Esophagus muscularis mucosa (tissue), 4 donors: ENCODE measurements around the gene CALHM1. TPM values are rescaled to one million over a fixed set of nuclear protein-coding genes. Genes with fewer than 3 reads are reported as not detected.

Source experiments
- DNase-seq: peaks from one replicate; pipeline ENCODE4 v3.0.0-alpha.2; 2017; ENCODE audit errors: extremely low spot score
- H3K27ac ChIP-seq, 4 donors: fragments of 200-600 bp; sonication (generic); replicated peaks in 1 of 4; 1 replicate in 3 of 4; 2 replicates in 1 of 4; pipeline ENCODE4 v1.5.1; 2016 to 2019; ENCODE audit warnings: mild to moderate bottlenecking in 1 of 4
- H3K27me3 ChIP-seq, 4 donors: fragments of 200-600 bp; sonication (generic); one replicate each; pipeline versions ENCODE4 v1.5.1 to v1.6.0; 2016 to 2019
- H3K36me3 ChIP-seq, 4 donors: fragments of 200-600 bp; sonication (generic); one replicate each; pipeline ENCODE4 v1.5.1; 2016 to 2019
- H3K4me1 ChIP-seq, 4 donors: fragments of 200-600 bp; sonication (generic); one replicate each; pipeline ENCODE4 v1.5.1; 2016 to 2019
- H3K4me3 ChIP-seq, 4 donors: fragments of 200-600 bp; sonication (generic); 1 replicate in 2 of 4; 2 replicates in 2 of 4; pipeline ENCODE4 v1.5.1; 2016 to 2019; ENCODE audit warnings: mild to moderate bottlenecking in 4 of 4, moderate library complexity in 1 of 4
- H3K9me3 ChIP-seq, 4 donors: fragments of 200-600 bp; sonication (generic); 1 replicate in 3 of 4; 2 replicates in 1 of 4; pipeline ENCODE4 v1.5.1; 2016 to 2019
- CTCF ChIP-seq, 3 experiments: fragments of 200-600 bp in 2 of 3; fragments of 450-650 bp in 1 of 3; sonication (generic) in 2 of 3; IDR thresholded peaks; one replicate each; pipeline ENCODE4 v1.5.1; 2017 to 2019; ENCODE audit warnings: antibody characterized with exemption in 3 of 3, mild to moderate bottlenecking in 2 of 3, moderate library complexity in 1 of 3
- EP300 ChIP-seq: sonication (generic); formaldehyde crosslinking; IDR thresholded peaks from one replicate; pipeline ENCODE4 v1.6.1; 2017; ENCODE audit warnings: antibody characterized with exemption
- POLR2A ChIP-seq: fragments of 450-650 bp; IDR thresholded peaks from one replicate; pipeline ENCODE4 v1.6.1; 2017; ENCODE audit warnings: antibody characterized with exemption, moderate library complexity, mild to moderate bottlenecking, low read depth
- POLR2AphosphoS5 ChIP-seq, 2 donors: sonication (generic); formaldehyde crosslinking; IDR thresholded peaks; one replicate each; pipeline ENCODE4 v1.6.1; 2017; ENCODE audit warnings: antibody characterized with exemption in 2 of 2
- WGBS: methylation state at CpG from one replicate; pipeline ENCODE4 v1.1.5; 2018; 5-methylcytosine and 5-hydroxymethylcytosine counted together
- intact Hi-C: fragments of 100-400 bp; cut with DNase I; formaldehyde crosslinking; loops from one replicate; pipeline ENCODE4 v1.15.1; 2023
- total RNA-seq, 4 donors: library from RNA; depleted of rRNA; stranded (reverse); fragments of >200 nt; gene quantifications; one replicate each; pipeline versions ENCODE4 v1.1.0 to v1.2.1, GENCODE V29; 2016

Gene CALHM1
- total RNA-seq, 4 donors from 2014 or later: not detected

- TF ChIP-seq CTCF (IDR thresholded peaks at IDR 0.05) (no peak), POLR2AphosphoS5 (IDR thresholded peaks at IDR 0.05) (no peak), POLR2A (no peak), EP300 (no peak)
- no peak overlapping the region for H3K27ac ChIP-seq
- H3K4me3 ChIP-seq: no peak overlapping the region
- 82% methylated on average over 11 of the region's 13 CpGs for WGBS
- no peak for DNase-seq
- H3K36me3 ChIP-seq: no peaks in the 10 kb centered on the region
- peaks cover 0 to 10% (median 8%) of the 10 kb centered on the region in 4 donors for H3K4me1 ChIP-seq
- H3K27me3 ChIP-seq: peaks cover 0 to 12% (median 0%) of the 10 kb centered on the region in 4 donors
- H3K9me3 ChIP-seq: no peaks in the 10 kb centered on the region
- intact Hi-C loops: no loop called here
Measured at GRCh38 chr10:103502849-103503660, 44.4 kb upstream of the CALHM1 start.

GRCh38 chr10:103501186-103501585, 42.5 kb upstream of the CALHM1 start:
- peaks cover 0 to 18% (median 0%) of the 10 kb centered on the region in 4 donors for H3K27me3 ChIP-seq
- intact Hi-C loops: no loop called here
- H3K27ac ChIP-seq: no peak overlapping the region
- 97% methylated on average over 3 of the region's 3 CpGs for WGBS
- H3K4me1 ChIP-seq: peaks cover 0 to 10% (median 8%) of the 10 kb centered on the region in 4 donors
- DNase-seq: no peak
- H3K4me3 ChIP-seq: no peak overlapping the region
- H3K36me3 ChIP-seq: no peaks in the 10 kb centered on the region
- H3K9me3 ChIP-seq: no peaks in the 10 kb centered on the region
- TF ChIP-seq POLR2A (no peak), CTCF (IDR thresholded peaks at IDR 0.05) (no peak), EP300 (no peak), POLR2AphosphoS5 (IDR thresholded peaks at IDR 0.05) (no peak)

GRCh38 chr10:103500481-103500880, 41.8 kb upstream of the CALHM1 start:
- H3K36me3 ChIP-seq: no peaks in the 10 kb centered on the region
- peaks cover 0 to 10% (median 8%) of the 10 kb centered on the region in 4 donors for H3K4me1 ChIP-seq
- H3K9me3 ChIP-seq: no peaks in the 10 kb centered on the region
- H3K27ac ChIP-seq: no peak overlapping the region
- intact Hi-C loops: no loop called here
- TF ChIP-seq POLR2A (no peak), EP300 (no peak), POLR2AphosphoS5 (IDR thresholded peaks at IDR 0.05) (no peak), CTCF (IDR thresholded peaks at IDR 0.05) (no peak)
- no peak for DNase-seq
- WGBS: 75% methylated on average over 6 of the region's 6 CpGs
- no peak overlapping the region for H3K4me3 ChIP-seq
- peaks cover 0 to 25% (median 0%) of the 10 kb centered on the region in 4 donors for H3K27me3 ChIP-seq

- Histone ChIP-seq H3K9me3 (no peaks in the 10 kb centered on the region), H3K27me3 (peaks cover 0 to 31% (median 0%) of the 10 kb centered on the region in 4 donors), H3K4me1 (peaks cover 0 to 9% (median 8%) of the 10 kb centered on the region in 4 donors), H3K36me3 (no peaks in the 10 kb centered on the region), H3K4me3 (no peak overlapping the region), H3K27ac (no peak overlapping the region)
- intact Hi-C loops: no loop called here
- WGBS: 80% methylated on average over 7 of the region's 7 CpGs
- no peak for DNase-seq
- TF ChIP-seq EP300: no peak
- no peak for TF ChIP-seq CTCF (IDR thresholded peaks at IDR 0.05)
- TF ChIP-seq POLR2AphosphoS5 (IDR thresholded peaks at IDR 0.05): no peak
- no peak for TF ChIP-seq POLR2A
Measured at GRCh38 chr10:103499881-103500280, 41.2 kb upstream of the CALHM1 start.
